DND-41 (cell line): ENCODE results near the gene PLEKHA3.

Source experiments
- ATAC-seq: fragments of 200-7000 bp; cut with Tn5 transposase; 3 replicates; pipeline ENCODE4 v1.9.1; 2021; ENCODE audit warnings: low read depth; ENCODE audit not compliant: insufficient read depth
- DNase-seq: peaks from one replicate; pipeline ENCODE4 v3.0.0-alpha.2; 2020
- H2AFZ ChIP-seq: 2 replicates; pipeline ENCODE4 v1.6.0; 2012; ENCODE audit warnings: low read depth, low read length
- H3K27ac ChIP-seq: 2 replicates; pipeline ENCODE4 v1.5.1; 2012; ENCODE audit warnings: low read length, inconsistent platforms
- H3K27me3 ChIP-seq: fragments of 200-600 bp; sonication (generic); 2 replicates; pipeline ENCODE4 v1.6.0; 2012; ENCODE audit warnings: low read length, mild to moderate bottlenecking, inconsistent platforms; ENCODE audit not compliant: insufficient read depth, poor library complexity
- H3K36me3 ChIP-seq: 2 replicates; pipeline ENCODE4 v1.5.1; 2012; ENCODE audit warnings: low read length, inconsistent platforms; ENCODE audit not compliant: insufficient read depth
- H3K4me1 ChIP-seq: 2 replicates; pipeline ENCODE4 v1.5.1; 2012; ENCODE audit warnings: mild to moderate bottlenecking, low read length; ENCODE audit not compliant: insufficient read depth
- H3K4me2 ChIP-seq: 2 replicates; pipeline ENCODE4 v1.6.0; 2012; ENCODE audit warnings: mild to moderate bottlenecking, moderate library complexity, low read length, inconsistent platforms; ENCODE audit not compliant: insufficient read depth
- H3K4me3 ChIP-seq, 2 experiments: fragments of 200-600 bp in 1 of 2; shearing (Covaris generic) in 1 of 2; 2 replicates each; pipeline ENCODE4 v1.5.1; 2012 to 2016; ENCODE audit warnings: inconsistent platforms in 2 of 2, low read length in 2 of 2, mild to moderate bottlenecking in 2 of 2, low read depth in 1 of 2, moderate library complexity in 1 of 2
- H3K79me2 ChIP-seq: 2 replicates; pipeline ENCODE4 v1.6.0; 2012; ENCODE audit warnings: low read length, inconsistent platforms; ENCODE audit not compliant: insufficient read depth
- H3K9ac ChIP-seq: 2 replicates; pipeline ENCODE4 v1.6.0; 2012; ENCODE audit warnings: low read depth, mild to moderate bottlenecking, inconsistent platforms, low read length, moderate library complexity
- H3K9me3 ChIP-seq: 2 replicates; pipeline ENCODE4 v1.5.1; 2012; ENCODE audit warnings: low read length, moderate library complexity, mild to moderate bottlenecking, inconsistent platforms; ENCODE audit not compliant: insufficient read depth, severe bottlenecking
- H4K20me1 ChIP-seq: 2 replicates; pipeline ENCODE4 v1.6.0; 2012; ENCODE audit warnings: low read length; ENCODE audit not compliant: insufficient read depth
- CTCF ChIP-seq: IDR thresholded peaks from 2 replicates; pipeline ENCODE4 v1.5.1; 2012; ENCODE audit warnings: borderline replicate concordance, low read length, moderate library complexity, mild to moderate bottlenecking; ENCODE audit not compliant: poor library complexity, severe bottlenecking; ENCODE audit errors: extremely low read depth
- EZH2 ChIP-seq: IDR thresholded peaks from 3 replicates; pipeline ENCODE4 v1.6.1; 2012; ENCODE audit warnings: borderline replicate concordance, low read depth, mild to moderate bottlenecking, moderate library complexity, low read length, inconsistent platforms; ENCODE audit not compliant: severe bottlenecking

Gene PLEKHA3

GRCh38 chr2:178448968-178449661, 31.1 kb upstream of the PLEKHA3 start:
- ATAC-seq = no peak
- Histone ChIP-seq H2AFZ (no peak overlapping the region), H3K9me3 (no peaks in the 10 kb centered on the region), H3K4me1 (peaks cover 36% of the 10 kb centered on the region), H3K27me3 (no peaks in the 10 kb centered on the region), H3K27ac (no peak overlapping the region), H3K79me2 (peaks cover 46% of the 10 kb centered on the region), H3K4me2 (peak overlapping the region; percentile 87), H4K20me1 (peaks cover 19% of the 10 kb centered on the region), H3K36me3 (peaks cover 51% of the 10 kb centered on the region), H3K4me3 (peak overlapping the region; percentile 69 to 71; a peak in 2 of 4 replicates), H3K9ac (peak overlapping the region; percentile 89)
- no peak for DNase-seq
- TF ChIP-seq CTCF (no peak), EZH2 (no peak)

GRCh38 chr2:178449700-178450523, 30.3 kb upstream of the PLEKHA3 start:
- peak overlapping the region; percentile 69 to 71 for H3K4me3 ChIP-seq
- peak overlapping the region; percentile 95 for H3K27ac ChIP-seq
- H3K4me2 ChIP-seq = peak overlapping the region; percentile 87
- H3K79me2 ChIP-seq = peaks cover 43% of the 10 kb centered on the region
- H3K9ac ChIP-seq = peak overlapping the region; percentile 89
- ATAC-seq (no peak), DNase-seq (no peak)
- peak overlapping the region; percentile 93 for H2AFZ ChIP-seq
- peaks cover 44% of the 10 kb centered on the region for H3K36me3 ChIP-seq
- no peaks in the 10 kb centered on the region for H3K9me3 ChIP-seq
- no peaks in the 10 kb centered on the region for H3K27me3 ChIP-seq
- peaks cover 19% of the 10 kb centered on the region for H4K20me1 ChIP-seq
- peaks cover 36% of the 10 kb centered on the region for H3K4me1 ChIP-seq
- TF ChIP-seq EZH2 (no peak), CTCF (no peak)

GRCh38 chr2:178450524-178450773, 29.8 kb upstream of the PLEKHA3 start:
- peaks cover 36% of the 10 kb centered on the region for H3K4me1 ChIP-seq
- peak overlapping the region; percentile 89 for H3K9ac ChIP-seq
- H3K4me3 ChIP-seq = peak overlapping the region; percentile 69 to 71
- ATAC-seq = no peak
- H3K36me3 ChIP-seq = peaks cover 39% of the 10 kb centered on the region
- peaks cover 19% of the 10 kb centered on the region for H4K20me1 ChIP-seq
- DNase-seq = no peak
- peaks cover 38% of the 10 kb centered on the region for H3K79me2 ChIP-seq
- H3K27ac ChIP-seq = peak overlapping the region; percentile 95
- H2AFZ ChIP-seq = peak overlapping the region; percentile 93
- H3K9me3 ChIP-seq = no peaks in the 10 kb centered on the region
- no peaks in the 10 kb centered on the region for H3K27me3 ChIP-seq
- H3K4me2 ChIP-seq = peak overlapping the region; percentile 87
- TF ChIP-seq EZH2 (no peak), CTCF (no peak)
